ENCODE data around the gene EXOSC2. TPM values are rescaled to one million over a fixed set of nuclear protein-coding genes. Genes with fewer than 3 reads are reported as not detected.

Gene EXOSC2
- total and polyA plus RNA-seq, 2 of the 8 experiments (the other 6 are each of a cell fraction or from before 2014, with no cell fraction given) = 47.8 to 93.6 TPM

GRCh38 chr9:130680836-130681768 is 12.5 kb upstream of the EXOSC2 start (continued):
- no peak for TF ChIP-seq RNF2 (IDR thresholded peaks at IDR 0.05; ENCODE audit: borderline replicate concordance, low read depth, low read length, missing control alignments, poor library complexity, severe bottlenecking)
- TF ChIP-seq ATF2 (IDR thresholded peaks at IDR 0.05; ENCODE audit: low read length) = no peak
- TF ChIP-seq SP4 (IDR thresholded peaks at IDR 0.05; ENCODE audit: low read length) = no peak
- TF ChIP-seq CHD2 (IDR thresholded peaks at IDR 0.05; ENCODE audit: low read length) = no peak
- no peak for TF ChIP-seq POLR2AphosphoS5 (IDR thresholded peaks at IDR 0.05; ENCODE audit: low read depth, low read length)
- peak; percentile 57 for TF ChIP-seq EZH2 (IDR thresholded peaks at IDR 0.05; ENCODE audit: low read depth, low read length, severe bottlenecking)
- no peak for TF ChIP-seq GABPA (IDR thresholded peaks at IDR 0.05; ENCODE audit: borderline replicate concordance, insufficient read depth, low read length)
- no peak for TF ChIP-seq RFX5 (IDR thresholded peaks at IDR 0.05; ENCODE audit: borderline replicate concordance, low read depth, low read length)
- TF ChIP-seq SUZ12 (IDR thresholded peaks at IDR 0.05; ENCODE audit: low read length) = peak; percentile 26
- no peak for TF ChIP-seq CTBP2 (IDR thresholded peaks at IDR 0.05; ENCODE audit: borderline replicate concordance, insufficient read depth, insufficient read length, low read length)
- no peak for TF ChIP-seq ASH2L (IDR thresholded peaks at IDR 0.05; ENCODE audit: low read length)
- peak; percentile 46 for TF ChIP-seq CREB1 (IDR thresholded peaks at IDR 0.05)
- no peak for TF ChIP-seq HDAC6 (IDR thresholded peaks at IDR 0.05; ENCODE audit: low read depth, low read length)
- TF ChIP-seq POLR2A (IDR thresholded peaks at IDR 0.05; ENCODE audit: control extremely low read depth in 1 of 2, low read depth in 2 of 2, low read length in 2 of 2) = no peak
- TF ChIP-seq POU5F1 (IDR thresholded peaks at IDR 0.05; ENCODE audit: low read depth, low read length) = no peak
- no peak for TF ChIP-seq GTF2F1 (IDR thresholded peaks at IDR 0.05; ENCODE audit: borderline replicate concordance, low read depth, low read length)
- TF ChIP-seq SP1 (IDR thresholded peaks at IDR 0.05; ENCODE audit: low read depth, low read length) = no peak
- no peak for TF ChIP-seq JUND (IDR thresholded peaks at IDR 0.05; ENCODE audit: low read length)
- TF ChIP-seq JUN (IDR thresholded peaks at IDR 0.05; ENCODE audit: low read depth, low read length) = no peak
- TF ChIP-seq TAF1 (IDR thresholded peaks at IDR 0.05; ENCODE audit: low read depth, low read length) = 0 out of 2 replicates have a peak, but pooled peaks have one; percentile 25
- peak; percentile 82 for TF ChIP-seq KDM4A (IDR thresholded peaks at IDR 0.05; ENCODE audit: low read depth, low read length, severe bottlenecking)
- no peak for TF ChIP-seq CBX5 (IDR thresholded peaks at IDR 0.05; ENCODE audit: low read depth, low read length)
- TF ChIP-seq EP300 (IDR thresholded peaks at IDR 0.05; ENCODE audit: borderline replicate concordance in 1 of 2, low read depth in 2 of 2, low read length in 2 of 2) = no peak

Data from H1 (cell line).